ENCODE data around the gene USP28. TPM values are rescaled to one million over a fixed set of nuclear protein-coding genes. Genes with fewer than 3 reads are reported as not detected.

USP28 gene
- total and polyA plus RNA-seq, 11 donors: 28.8 to 172 (median 122) TPM

DNA sequence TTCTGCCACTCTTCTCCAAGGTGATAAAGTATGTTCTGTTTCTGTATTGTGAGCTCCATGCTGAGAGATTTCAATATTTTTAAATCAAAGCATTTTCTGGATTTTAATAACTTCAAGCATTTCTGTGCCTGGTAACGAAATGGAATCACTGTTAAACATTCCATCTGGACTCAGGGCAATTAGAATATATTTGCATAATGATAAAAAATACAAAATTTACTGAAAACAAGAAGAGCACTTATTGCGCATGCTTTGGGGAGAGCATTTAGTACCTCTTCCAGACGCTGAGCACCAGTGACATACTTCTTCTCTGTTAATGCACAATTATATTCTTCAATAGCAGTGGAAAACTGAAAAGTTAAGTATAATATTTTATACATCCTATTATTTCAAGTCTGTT is 115.1 kb downstream of the USP28 start:
- Histone ChIP-seq H3K36me3 (peaks cover 0 to 92% (median 71%) of the 10 kb centered on the region in 9 donors), H3K27me3 (no peaks in the 10 kb centered on the region), H3K4me3 (no peak overlapping the region), H3K9me3 (peaks cover 0 to 5% (median 0%) of the 10 kb centered on the region in 12 donors), H3K27ac (no peak overlapping the region), H3K4me1 (peaks cover 0 to 1% (median 0%) of the 10 kb centered on the region in 12 donors)
- no peak for TF ChIP-seq CTCF (IDR thresholded peaks at IDR 0.05)
- TF ChIP-seq POLR2A (IDR thresholded peaks at IDR 0.05): no peak
- ATAC-seq: no peak
- WGBS, 4 donors: 93 to 96% (median 95%) methylated on average over 3 of the region's 3 CpGs
- no peak for DNase-seq
- intact Hi-C loops (cut with DNase I): loop anchor here in 1 of 10 donors (10.0 kb wide), 1 partner anchor 435 kb away; no protein-coding TSS in a partner anchor

- no peaks in the 10 kb centered on the region for H3K27me3 ChIP-seq
Observed at GRCh38 chr11:113752932-113753331, 122.4 kb downstream of the USP28 start.

More at GRCh38 chr11:113752932-113753331, 122.4 kb downstream of the USP28 start:
- Histone ChIP-seq H3K36me3 (peaks cover 0 to 96% (median 73%) of the 10 kb centered on the region in 9 donors), H3K27ac (no peak overlapping the region), H3K4me1 (no peaks in the 10 kb centered on the region), H3K9me3 (no peaks in the 10 kb centered on the region), H3K4me3 (no peak overlapping the region)
- no peak for ATAC-seq
- 95 to 99% (median 98%) methylated on average over 3 of the region's 3 CpGs for WGBS, 4 donors
- TF ChIP-seq CTCF (IDR thresholded peaks at IDR 0.05) (no peak), POLR2A (IDR thresholded peaks at IDR 0.05) (no peak)
- intact Hi-C loops (cut with DNase I): no loop called here
- DNase-seq: no peak

Other genes starting within 250 kb of the USP28 start
- 1 to 10 TPM in 2 of 9 donors, under 1 TPM in 6, not detected in 1; 0.16 to 1.2 (median 0.49) TPM for gene TMPRSS5, start 169.3 kb downstream of the USP28 start, total RNA-seq
- gene TMPRSS5, start 169.3 kb downstream of the USP28 start, polyA plus RNA-seq: under 1 TPM; 0.15 to 0.50 TPM
- 10 to 100 TPM in 3 of 9 donors, 1 to 10 TPM in 6; 7.5 to 11.9 (median 9.8) TPM for gene ZW10, start 101.9 kb downstream of the USP28 start, total RNA-seq
- gene ZW10, start 101.9 kb downstream of the USP28 start, polyA plus RNA-seq: 10 to 100 TPM in 1 of 2 donors, 1 to 10 TPM in 1; 2.2 to 12.0 TPM
- not detected for gene CLDN25, start 95.8 kb downstream of the USP28 start, total RNA-seq
- not detected for gene CLDN25, start 95.8 kb downstream of the USP28 start, polyA plus RNA-seq
- not detected for gene HTR3B, start 29.2 kb upstream of the USP28 start, total RNA-seq
- not detected for gene HTR3B, start 29.2 kb upstream of the USP28 start, polyA plus RNA-seq
- gene HTR3A, start 99.5 kb upstream of the USP28 start, total RNA-seq: under 1 TPM in 1 of 9 donors, not detected in 8; 0.23 TPM
- gene HTR3A, start 99.5 kb upstream of the USP28 start, polyA plus RNA-seq: under 1 TPM in 1 of 2 donors, not detected in 1; 0.15 TPM
- gene ZBTB16, start 184.1 kb upstream of the USP28 start, total RNA-seq: 100 to 1,000 TPM in 2 of 9 donors, 10 to 100 TPM in 7; 15.3 to 130 (median 62.8) TPM
- 10 to 100 TPM; 44.0 to 86.1 TPM for gene ZBTB16, start 184.1 kb upstream of the USP28 start, polyA plus RNA-seq